Transverse colon (tissue), 3 donors: ENCODE data around the gene ROPN1L.

Source experiments
- CTCF ChIP-seq, 5 experiments: fragments of 200-600 bp in 3 of 5; fragments of 450-650 bp in 2 of 5; sonication (generic) in 3 of 5; IDR thresholded peaks; 1 replicate in 2 of 5; 2 replicates in 3 of 5; pipeline ENCODE4 v1.5.1; 2016 to 2017; ENCODE audit warnings: antibody characterized with exemption in 5 of 5, inconsistent platforms in 3 of 5, mild to moderate bottlenecking in 2 of 5, moderate library complexity in 1 of 5
- POLR2A ChIP-seq: fragments of 450-650 bp; IDR thresholded peaks from one replicate; pipeline ENCODE4 v1.6.1; 2016; ENCODE audit warnings: antibody characterized with exemption, mild to moderate bottlenecking, moderate library complexity

GRCh38 chr5:10503997-10504793 is 62.5 kb downstream of the ROPN1L start:
- no peak for TF ChIP-seq CTCF (IDR thresholded peaks at IDR 0.05)
- TF ChIP-seq POLR2A: no peak
